ENCODE data around the gene PIH1D1. TPM values are rescaled to one million over a fixed set of nuclear protein-coding genes. Genes with fewer than 3 reads are reported as not detected.

The PIH1D1 gene
- total RNA-seq, 1 donor from 2014 or later = 54.6 TPM

GRCh38 chr19:49417088-49417487, 34.5 kb downstream of the PIH1D1 start:
- peaks cover 49% of the 10 kb centered on the region for H3K27me3 Mint-ChIP-seq (ENCODE audit: low read depth)
- TF ChIP-seq CTCF (IDR thresholded peaks at IDR 0.05) = no peak
- peaks cover 8% of the 10 kb centered on the region for H3K4me1 Mint-ChIP-seq (ENCODE audit: low read depth)
- no peaks in the 10 kb centered on the region for H3K9me3 Mint-ChIP-seq (ENCODE audit: low read depth)
- no peak for DNase-seq (ENCODE audit: low spot score)
- H3K36me3 Mint-ChIP-seq (ENCODE audit: low read depth) = no peaks in the 10 kb centered on the region
- no peak overlapping the region for H3K27ac Mint-ChIP-seq (ENCODE audit: unreplicated experiment)
- no peak overlapping the region for H3K4me3 Mint-ChIP-seq (ENCODE audit: unreplicated experiment)

GRCh38 chr19:49415810-49416200, 35.8 kb downstream of the PIH1D1 start:
- DNase-seq (ENCODE audit: low spot score) = no peak
- Mint-ChIP-seq H3K27me3 (ENCODE audit: low read depth) (peaks cover 37% of the 10 kb centered on the region), H3K36me3 (ENCODE audit: low read depth) (no peaks in the 10 kb centered on the region), H3K4me3 (ENCODE audit: unreplicated experiment) (no peak overlapping the region), H3K4me1 (ENCODE audit: low read depth) (no peaks in the 10 kb centered on the region), H3K27ac (ENCODE audit: unreplicated experiment) (no peak overlapping the region), H3K9me3 (ENCODE audit: low read depth) (no peaks in the 10 kb centered on the region)
- no peak for TF ChIP-seq CTCF (IDR thresholded peaks at IDR 0.05)

GRCh38 chr19:49415102-49415809, 36.4 kb downstream of the PIH1D1 start:
- no peak for TF ChIP-seq CTCF (IDR thresholded peaks at IDR 0.05)
- H3K4me1 Mint-ChIP-seq (ENCODE audit: low read depth) = no peaks in the 10 kb centered on the region
- no peak overlapping the region for H3K4me3 Mint-ChIP-seq (ENCODE audit: unreplicated experiment)
- no peak for DNase-seq (ENCODE audit: low spot score)
- H3K27me3 Mint-ChIP-seq (ENCODE audit: low read depth) = peaks cover 32% of the 10 kb centered on the region
- H3K27ac Mint-ChIP-seq (ENCODE audit: unreplicated experiment) = no peak overlapping the region
- H3K36me3 Mint-ChIP-seq (ENCODE audit: low read depth) = no peaks in the 10 kb centered on the region
- no peaks in the 10 kb centered on the region for H3K9me3 Mint-ChIP-seq (ENCODE audit: low read depth)

GRCh38 chr19:49414256-49414655, 37.4 kb downstream of the PIH1D1 start:
- DNase-seq (ENCODE audit: low spot score) = no peak
- H3K36me3 Mint-ChIP-seq (ENCODE audit: low read depth) = no peaks in the 10 kb centered on the region
- H3K4me3 Mint-ChIP-seq (ENCODE audit: unreplicated experiment) = no peak overlapping the region
- TF ChIP-seq CTCF (IDR thresholded peaks at IDR 0.05) = no peak
- H3K4me1 Mint-ChIP-seq (ENCODE audit: low read depth) = no peaks in the 10 kb centered on the region
- H3K9me3 Mint-ChIP-seq (ENCODE audit: low read depth) = no peaks in the 10 kb centered on the region
- no peak overlapping the region for H3K27ac Mint-ChIP-seq (ENCODE audit: unreplicated experiment)
- H3K27me3 Mint-ChIP-seq (ENCODE audit: low read depth) = peaks cover 22% of the 10 kb centered on the region

- Mint-ChIP-seq H3K4me3 (ENCODE audit: unreplicated experiment) (no peak overlapping the region), H3K27me3 (ENCODE audit: low read depth) (peaks cover 14% of the 10 kb centered on the region), H3K27ac (ENCODE audit: unreplicated experiment) (no peak overlapping the region), H3K9me3 (ENCODE audit: low read depth) (no peaks in the 10 kb centered on the region), H3K36me3 (ENCODE audit: low read depth) (no peaks in the 10 kb centered on the region), H3K4me1 (ENCODE audit: low read depth) (no peaks in the 10 kb centered on the region)
- TF ChIP-seq CTCF (IDR thresholded peaks at IDR 0.05) = no peak
- no peak for DNase-seq (ENCODE audit: low spot score)
These were observed 38.3 kb downstream of the PIH1D1 start for GRCh38 chr19:49413348-49413747.

Data from chondrocyte (in vitro differentiated cells).